ENCODE measurements around the gene SPHK1. TPM values are rescaled to one million over a fixed set of nuclear protein-coding genes. Genes with fewer than 3 reads are reported as not detected.

The SPHK1 gene
- total and polyA plus RNA-seq, 2 donors = 3.8 to 12.6 TPM

DNA sequence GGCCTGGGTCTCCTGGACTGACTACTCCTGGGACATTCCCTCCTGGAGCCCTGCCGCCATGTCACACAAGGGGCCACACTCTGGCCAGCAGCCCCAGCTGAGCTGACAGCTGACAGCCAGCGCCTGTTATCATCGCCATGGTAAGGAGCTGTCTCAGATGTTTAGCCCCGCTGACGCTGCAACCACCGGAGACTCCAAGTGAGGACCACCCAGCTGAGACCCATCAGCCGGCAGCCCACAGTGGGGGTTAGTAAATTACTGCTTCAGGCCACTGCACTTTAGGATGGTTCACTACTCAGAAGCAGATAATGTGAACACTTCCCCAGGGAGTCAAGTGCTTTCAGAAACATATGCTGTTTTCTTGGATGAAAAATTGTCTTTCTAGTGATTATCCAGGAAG lies 14.6 kb upstream of the SPHK1 start:
- 53% methylated on average over 7 of the region's 7 CpGs for WGBS
- Histone ChIP-seq H3K4me1 (ENCODE audit: insufficient read depth) (no peaks in the 10 kb centered on the region), H3K36me3 (ENCODE audit: insufficient read depth) (no peaks in the 10 kb centered on the region), H3K4me3 (ENCODE audit: low read depth, low read length) (no peak overlapping the region), H3K27ac (ENCODE audit: low read depth) (no peak overlapping the region)
- DNase-seq (ENCODE audit: extremely low spot score) = no peak

DNA sequence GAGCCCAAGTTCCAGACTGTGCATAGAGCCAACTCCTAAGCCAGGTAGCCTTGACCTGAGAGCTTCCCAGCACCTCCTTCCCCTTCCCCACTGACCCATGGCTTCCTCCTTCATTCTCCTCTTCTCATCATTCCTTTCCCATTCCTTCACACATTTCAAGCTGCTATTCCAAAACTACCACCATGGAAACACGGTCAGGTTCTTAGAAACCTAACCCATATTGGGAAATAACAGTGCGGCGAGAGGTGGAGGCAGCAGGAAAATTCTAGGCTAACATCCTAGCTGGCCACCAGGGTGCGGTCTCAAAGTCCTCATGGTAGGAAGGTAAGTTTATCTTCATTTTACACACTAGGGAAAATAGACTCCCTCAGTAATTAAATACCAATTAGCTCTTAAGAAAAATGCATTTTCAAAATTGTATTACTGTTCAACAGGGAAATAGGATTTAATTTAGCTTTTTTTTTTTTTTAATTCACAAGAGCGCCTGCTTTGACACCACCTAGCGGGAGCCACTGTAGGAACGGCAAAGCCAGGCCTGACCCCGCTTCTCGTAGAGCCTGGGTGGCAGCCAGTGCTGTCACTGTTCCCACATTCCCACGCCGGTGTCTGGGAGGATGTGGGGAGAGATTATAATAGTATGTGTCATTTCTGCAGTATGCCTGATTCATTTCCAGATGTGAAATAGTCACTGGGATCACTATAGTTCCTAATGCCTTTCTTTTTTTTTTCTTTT lies 14.0 kb upstream of the SPHK1 start:
- no peak for DNase-seq (ENCODE audit: extremely low spot score)
- no peaks in the 10 kb centered on the region for H3K4me1 ChIP-seq (ENCODE audit: insufficient read depth)
- no peaks in the 10 kb centered on the region for H3K36me3 ChIP-seq (ENCODE audit: insufficient read depth)
- no peak overlapping the region for H3K27ac ChIP-seq (ENCODE audit: low read depth)
- H3K4me3 ChIP-seq (ENCODE audit: low read depth, low read length) = no peak overlapping the region
- WGBS = 45% methylated on average over 11 of the region's 11 CpGs

DNA sequence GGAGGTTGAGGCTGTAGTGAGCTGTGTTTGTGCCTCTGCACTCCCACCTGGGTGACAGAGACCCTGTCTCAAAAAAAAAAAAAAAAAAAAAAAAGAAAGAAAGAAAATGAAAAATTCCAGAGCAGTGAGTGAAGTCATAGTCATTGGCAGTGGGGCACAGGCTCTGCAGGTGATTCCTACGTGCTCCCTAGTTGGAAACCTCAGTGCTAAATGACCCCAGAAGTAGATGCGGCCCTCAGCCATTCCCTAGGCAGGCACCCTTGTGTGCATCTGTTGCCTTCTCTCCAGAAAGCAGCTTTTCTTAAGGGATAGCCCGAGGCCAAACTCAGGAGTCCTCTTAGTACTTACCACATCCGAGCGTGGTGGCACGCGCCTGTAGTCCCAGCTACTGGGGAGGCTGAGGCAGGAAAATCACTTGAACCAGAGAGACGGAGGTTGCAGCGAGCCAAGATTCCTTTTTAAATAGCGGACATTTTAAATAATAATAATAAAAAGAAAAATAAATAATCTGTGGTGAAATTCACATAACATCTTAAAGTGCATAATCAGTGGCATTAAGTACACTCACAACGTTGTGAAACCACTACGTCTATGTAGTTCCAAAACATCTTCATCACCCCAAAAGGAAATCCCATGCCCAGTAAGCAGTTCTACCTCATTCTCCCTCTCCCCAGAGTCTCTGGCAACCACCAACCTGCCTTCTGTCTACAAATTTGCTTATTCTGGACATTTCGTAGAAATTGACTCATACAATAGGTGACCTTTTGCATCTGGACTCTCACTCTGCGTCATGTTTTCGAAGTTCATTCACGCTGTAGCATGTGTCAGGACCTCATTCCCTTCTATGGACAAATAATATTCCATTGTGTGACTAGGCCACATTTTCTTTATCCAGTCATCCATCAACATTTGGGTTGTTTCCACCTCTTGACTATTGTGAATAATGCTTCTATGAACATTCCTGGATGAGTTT lies 12.5 kb upstream of the SPHK1 start:
- WGBS = 92% methylated on average over 16 of the region's 16 CpGs
- no peak for DNase-seq (ENCODE audit: extremely low spot score)
- Histone ChIP-seq H3K36me3 (ENCODE audit: insufficient read depth) (no peaks in the 10 kb centered on the region), H3K4me3 (ENCODE audit: low read depth, low read length) (no peak overlapping the region), H3K4me1 (ENCODE audit: insufficient read depth) (no peaks in the 10 kb centered on the region), H3K27ac (ENCODE audit: low read depth) (no peak overlapping the region)

DNA sequence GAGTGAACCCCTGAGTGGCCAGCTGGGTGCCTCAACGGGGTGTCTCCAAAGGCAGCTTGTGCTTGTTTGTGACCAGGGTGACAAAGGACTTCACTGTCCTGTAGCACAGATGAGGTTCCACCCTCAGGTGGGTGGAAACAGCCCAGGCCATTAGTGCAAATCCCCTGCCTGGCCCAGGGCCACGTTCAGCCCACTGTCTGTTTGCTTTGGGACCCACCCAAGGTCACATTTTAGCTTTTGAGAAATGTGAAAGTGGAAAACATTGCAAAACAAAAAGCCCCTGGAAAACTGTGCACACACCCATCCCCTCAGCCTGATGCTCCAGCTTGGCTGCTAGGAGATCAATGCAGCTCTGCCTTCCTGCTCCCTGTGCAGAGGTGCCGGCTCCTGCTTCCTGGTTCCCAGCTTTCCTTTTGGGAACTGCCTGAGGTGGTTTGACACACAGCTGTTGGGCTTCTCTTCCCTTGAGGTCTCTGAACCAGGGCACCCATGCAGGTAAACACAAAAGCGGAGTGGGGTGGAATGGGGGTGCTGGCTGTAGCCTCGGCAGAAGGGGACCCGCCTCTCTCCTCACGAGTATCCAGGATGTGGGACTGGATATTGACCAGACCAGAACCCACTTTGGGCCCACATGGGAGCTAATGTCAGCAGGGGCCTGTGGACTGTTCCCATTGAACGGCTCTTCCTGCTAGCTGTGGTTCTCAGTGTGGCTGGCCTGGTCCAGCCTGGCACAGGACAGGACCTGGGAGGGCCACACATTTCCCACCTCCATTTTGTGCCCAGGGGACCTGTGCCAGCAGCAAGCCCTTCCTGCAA lies 7.9 kb upstream of the SPHK1 start:
- Histone ChIP-seq H3K36me3 (ENCODE audit: insufficient read depth) (no peaks in the 10 kb centered on the region), H3K27ac (ENCODE audit: low read depth) (no peak overlapping the region), H3K4me3 (ENCODE audit: low read depth, low read length) (no peak overlapping the region), H3K4me1 (ENCODE audit: insufficient read depth) (no peaks in the 10 kb centered on the region)
- 57% methylated on average over 8 of the region's 8 CpGs for WGBS
- DNase-seq (ENCODE audit: extremely low spot score) = no peak

DNA sequence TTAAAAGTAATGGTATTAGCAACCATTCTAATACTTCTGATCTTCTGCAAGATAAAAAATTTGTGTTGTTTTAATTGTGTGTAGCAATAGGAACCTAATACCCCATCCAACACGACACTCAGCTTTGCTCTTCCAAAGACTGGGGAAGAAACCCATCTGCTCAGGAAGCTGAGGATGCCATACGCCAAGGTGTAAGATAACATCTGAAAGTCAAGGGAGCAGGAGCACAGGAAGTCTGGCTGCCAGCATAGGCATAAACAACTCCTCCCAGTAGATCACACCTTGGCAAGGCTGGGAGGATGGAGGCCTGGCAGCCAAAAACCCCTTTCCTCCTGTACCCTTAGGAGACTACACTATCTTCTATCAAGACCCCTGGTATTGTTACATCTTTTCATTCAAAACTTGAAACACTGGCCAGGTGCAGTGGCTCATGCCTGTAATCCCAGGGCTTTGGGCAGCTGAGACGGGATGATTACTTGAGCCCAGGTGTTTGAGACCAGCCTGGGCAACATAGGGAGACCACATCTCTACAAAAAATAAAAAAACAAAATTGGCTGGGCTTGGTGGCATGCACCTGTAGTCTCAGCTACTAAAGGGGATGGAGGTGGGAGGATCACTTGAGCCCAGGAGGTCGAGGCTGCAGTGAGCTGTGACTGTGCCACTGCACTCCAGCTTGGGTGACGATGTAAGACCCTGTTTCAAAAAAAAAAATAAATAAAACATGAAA lies 5.7 kb upstream of the SPHK1 start:
- Histone ChIP-seq H3K4me1 (ENCODE audit: insufficient read depth) (no peaks in the 10 kb centered on the region), H3K4me3 (ENCODE audit: low read depth, low read length) (no peak overlapping the region), H3K36me3 (ENCODE audit: insufficient read depth) (no peaks in the 10 kb centered on the region), H3K27ac (ENCODE audit: low read depth) (no peak overlapping the region)
- DNase-seq (ENCODE audit: extremely low spot score) = no peak
- 86% methylated on average over 5 of the region's 5 CpGs for WGBS

DNA sequence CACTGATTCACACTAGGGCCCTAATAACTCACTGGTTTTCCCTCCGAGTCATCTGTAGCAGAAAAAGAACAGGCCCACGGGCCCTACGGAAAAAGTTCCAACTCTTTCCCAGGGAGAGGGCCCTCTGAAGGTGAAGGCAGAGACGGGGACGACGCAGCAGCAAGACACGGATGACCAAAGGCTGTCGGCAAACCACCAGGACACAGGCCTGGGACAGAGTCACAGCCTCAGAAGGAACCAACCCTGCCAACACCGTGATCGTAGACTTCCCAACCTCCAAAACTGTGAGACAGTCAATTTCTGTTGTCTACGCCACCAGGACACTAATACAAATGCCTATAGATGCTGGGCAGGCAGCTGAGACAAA lies 5.2 kb upstream of the SPHK1 start:
- Histone ChIP-seq H3K4me3 (ENCODE audit: low read depth, low read length) (no peak overlapping the region), H3K4me1 (ENCODE audit: insufficient read depth) (no peaks in the 10 kb centered on the region)
- 93% methylated on average over 11 of the region's 11 CpGs for WGBS

DNA sequence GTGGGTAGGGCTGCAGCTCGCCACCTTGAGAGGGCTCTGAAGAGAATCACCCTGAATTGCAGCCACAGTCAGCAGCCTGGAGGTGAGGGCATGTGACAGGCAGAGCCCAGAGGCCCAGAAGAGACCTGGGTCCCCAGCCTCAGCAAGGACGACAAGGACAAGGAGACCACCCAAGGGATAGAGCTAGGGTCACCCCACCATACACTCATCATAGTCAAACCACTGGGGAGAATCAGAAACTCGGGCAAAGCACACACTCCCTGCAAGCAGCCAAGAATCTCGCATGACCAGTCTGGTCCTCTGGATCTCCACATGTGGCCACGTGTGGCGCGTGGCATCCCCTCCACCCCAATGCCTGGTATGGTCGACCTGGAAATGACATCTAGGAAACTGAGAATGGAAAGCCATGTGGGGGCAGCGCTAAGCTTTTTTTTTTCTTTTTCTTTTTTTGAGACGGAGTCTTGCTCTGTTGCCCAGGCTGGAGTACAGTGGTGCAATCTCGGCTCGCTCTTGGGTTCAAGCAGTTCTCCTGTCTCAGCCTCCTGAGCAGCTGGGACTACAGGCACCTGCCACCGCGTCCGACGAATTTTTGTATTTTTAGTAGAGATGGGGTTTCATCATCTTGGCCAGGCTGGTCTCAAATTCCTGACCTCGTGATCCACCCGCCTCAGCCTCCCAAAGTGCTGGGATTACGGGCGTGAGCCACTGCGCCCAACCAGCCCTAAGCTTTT lies 4.6 kb upstream of the SPHK1 start:
- Histone ChIP-seq H3K4me1 (ENCODE audit: insufficient read depth) (no peaks in the 10 kb centered on the region), H3K27ac (ENCODE audit: low read depth) (no peak overlapping the region), H3K4me3 (ENCODE audit: low read depth, low read length) (no peak overlapping the region), H3K36me3 (ENCODE audit: insufficient read depth) (no peaks in the 10 kb centered on the region)
- DNase-seq (ENCODE audit: extremely low spot score) = no peak
- 90% methylated on average over 21 of the region's 21 CpGs for WGBS

More for the DNA sequence above, 5.2 kb upstream of the SPHK1 start:
- Histone ChIP-seq H3K36me3 (ENCODE audit: insufficient read depth) (no peaks in the 10 kb centered on the region), H3K27ac (ENCODE audit: low read depth) (no peak overlapping the region)
- no peak for DNase-seq (ENCODE audit: extremely low spot score)

DNA sequence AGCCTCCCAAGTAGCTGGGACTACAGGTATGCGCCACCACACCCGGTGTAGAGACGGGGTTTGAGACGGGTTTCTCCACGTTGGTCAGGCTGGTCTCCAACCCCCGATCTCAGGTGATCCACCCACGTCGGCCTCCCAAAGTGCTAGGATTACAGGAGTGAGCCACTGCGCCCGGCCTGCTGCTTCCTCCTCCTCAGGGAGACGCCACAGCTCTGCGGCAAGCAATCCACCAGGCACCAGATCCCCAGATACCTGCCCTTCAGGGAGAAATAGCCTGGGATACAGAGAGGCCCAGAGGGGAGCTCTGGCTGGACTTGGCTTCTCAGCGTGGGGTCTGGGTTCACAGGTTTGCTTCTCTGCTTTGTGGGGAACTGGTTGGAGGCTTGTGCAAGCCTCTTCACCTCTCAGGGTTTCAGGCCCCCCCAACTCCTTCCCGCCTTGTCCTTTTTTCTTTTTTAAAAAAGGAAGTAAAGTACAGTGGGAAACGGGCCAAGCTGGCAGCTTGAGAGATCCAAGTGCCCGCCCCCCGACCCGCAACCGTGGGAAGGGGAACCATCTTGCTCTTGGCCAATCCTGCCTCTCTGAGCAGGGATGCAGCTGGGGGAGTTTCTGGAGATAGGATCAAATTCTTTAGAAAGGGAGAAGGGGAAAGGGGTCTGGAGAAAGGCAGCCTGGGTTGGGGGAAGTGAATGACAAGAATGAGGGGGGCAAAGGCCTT lies 2.6 kb upstream of the SPHK1 start:
- 77% methylated on average over 19 of the region's 19 CpGs for WGBS

DNA sequence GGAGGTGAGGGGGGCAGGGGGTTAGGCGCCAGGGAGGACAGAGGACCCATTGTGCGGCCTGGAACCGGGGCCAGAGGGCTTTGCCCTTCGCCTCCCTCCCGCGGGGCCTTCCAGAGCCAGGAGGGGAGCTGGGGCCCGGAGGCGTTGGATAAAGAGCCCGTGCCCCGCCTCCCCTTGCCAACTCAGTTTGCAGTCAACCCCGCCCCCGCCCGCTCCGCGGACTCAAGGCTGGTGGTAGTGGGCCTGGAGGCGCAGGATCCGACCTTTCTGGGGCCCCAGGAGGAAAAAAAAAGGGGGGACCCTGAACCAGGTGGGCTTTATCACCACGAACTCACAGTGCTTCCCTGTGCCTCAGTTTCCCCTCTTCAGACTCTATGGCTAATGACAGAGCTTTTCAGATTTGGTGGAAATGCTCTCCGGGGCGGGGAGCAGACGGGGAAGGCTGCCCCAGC lies 2.0 kb upstream of the SPHK1 start:
- WGBS = 22% methylated on average over 21 of the region's 21 CpGs
- no peaks in the 10 kb centered on the region for H3K36me3 ChIP-seq (ENCODE audit: insufficient read depth)
- no peak overlapping the region for H3K27ac ChIP-seq (ENCODE audit: low read depth)
- no peaks in the 10 kb centered on the region for H3K4me1 ChIP-seq (ENCODE audit: insufficient read depth)
- DNase-seq (ENCODE audit: extremely low spot score) = no peak
- H3K4me3 ChIP-seq (ENCODE audit: low read depth, low read length) = peak overlapping the region; percentile 56

More for the DNA sequence above, 2.6 kb upstream of the SPHK1 start:
- H3K36me3 ChIP-seq (ENCODE audit: insufficient read depth) = no peaks in the 10 kb centered on the region
- no peak overlapping the region for H3K27ac ChIP-seq (ENCODE audit: low read depth)
- no peaks in the 10 kb centered on the region for H3K4me1 ChIP-seq (ENCODE audit: insufficient read depth)
- DNase-seq (ENCODE audit: extremely low spot score) = no peak
- H3K4me3 ChIP-seq (ENCODE audit: low read depth, low read length) = no peak overlapping the region

DNA sequence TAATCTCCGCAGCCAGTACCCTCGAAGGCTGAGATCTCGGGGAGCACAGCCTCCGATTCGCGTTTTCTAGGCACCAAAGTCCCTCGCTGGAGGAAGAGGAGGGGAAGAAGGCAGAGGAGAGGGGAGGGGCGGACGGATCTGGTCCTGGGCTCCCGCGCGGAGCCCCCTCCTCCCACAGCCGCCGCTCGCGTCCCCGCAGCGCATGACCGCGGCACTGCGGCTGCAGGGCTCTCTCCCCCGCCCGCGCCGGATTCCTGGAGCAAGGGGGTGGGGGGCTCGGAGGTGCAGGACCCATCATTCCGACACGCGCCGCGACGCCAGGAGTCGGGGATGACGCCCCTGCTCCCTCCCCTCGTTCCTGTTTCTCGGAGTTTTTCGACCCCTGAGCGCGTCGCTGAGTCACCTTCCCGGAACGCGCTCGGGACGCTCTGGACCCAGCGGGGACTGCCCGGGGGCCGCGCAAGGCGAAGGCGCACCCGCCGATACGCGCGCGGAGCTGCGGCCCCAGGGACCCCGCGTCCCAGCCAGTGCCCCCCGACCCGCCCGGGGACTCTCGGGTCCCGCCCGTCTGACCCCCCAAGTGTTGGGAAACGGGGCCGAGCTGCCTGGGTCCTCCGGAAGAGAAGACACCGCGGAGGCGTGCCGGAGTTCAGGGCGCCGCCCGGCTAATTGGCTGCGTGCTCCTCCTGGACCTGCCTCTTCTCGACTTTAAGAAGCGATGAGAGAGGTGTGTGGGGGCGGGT lies 1.4 kb upstream of the SPHK1 start:
- H3K36me3 ChIP-seq (ENCODE audit: insufficient read depth) = no peaks in the 10 kb centered on the region
- WGBS = 1% methylated on average over 80 of the region's 80 CpGs
- peak overlapping the region; percentile 56 for H3K4me3 ChIP-seq (ENCODE audit: low read depth, low read length)
- no peaks in the 10 kb centered on the region for H3K4me1 ChIP-seq (ENCODE audit: insufficient read depth)
- no peak for DNase-seq (ENCODE audit: extremely low spot score)
- H3K27ac ChIP-seq (ENCODE audit: low read depth) = no peak overlapping the region

DNA sequence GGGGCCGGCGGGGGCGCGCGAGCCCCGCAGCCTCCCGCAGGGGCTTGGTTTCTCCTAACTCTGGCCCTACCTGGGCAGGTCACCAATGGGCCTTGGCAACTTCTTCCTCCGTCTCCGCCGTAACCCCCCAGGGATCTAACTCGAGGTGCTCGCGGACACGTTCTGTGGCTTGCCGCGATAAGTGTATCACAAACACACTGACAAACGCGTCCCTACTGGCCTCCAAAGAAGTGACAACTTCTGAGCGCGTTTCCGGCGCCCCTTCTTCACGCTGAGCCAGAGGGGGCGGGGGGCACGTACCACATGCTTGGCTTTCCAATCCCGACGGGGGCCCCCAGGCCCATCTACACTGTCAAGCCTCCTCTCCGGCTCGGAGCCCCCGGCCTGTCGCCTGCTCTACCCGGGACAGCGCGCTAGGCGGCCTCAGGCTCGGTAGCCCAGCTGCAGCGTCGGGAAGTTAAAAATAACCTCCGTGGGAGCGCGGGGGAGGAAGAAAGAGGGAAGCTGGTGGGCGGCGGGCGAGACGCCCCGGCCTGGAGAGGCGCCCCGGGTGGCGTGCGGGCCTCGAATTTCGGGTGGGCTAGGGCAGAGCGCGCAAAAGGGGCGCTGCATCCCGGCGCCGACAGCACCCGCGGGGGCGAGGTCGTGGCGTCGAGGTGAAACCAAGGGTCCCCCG lies 725 bp upstream of the SPHK1 start:
- no peaks in the 10 kb centered on the region for H3K4me1 ChIP-seq (ENCODE audit: insufficient read depth)
- no peaks in the 10 kb centered on the region for H3K36me3 ChIP-seq (ENCODE audit: insufficient read depth)
- H3K4me3 ChIP-seq (ENCODE audit: low read depth, low read length) = peak overlapping the region; percentile 56
- H3K27ac ChIP-seq (ENCODE audit: low read depth) = no peak overlapping the region
- DNase-seq (ENCODE audit: extremely low spot score) = no peak
- WGBS = 0% methylated on average over 65 of the region's 65 CpGs
